NK-92 (cell line): ENCODE data around the gene TRAF3.

Experiments used
- DNase-seq: peaks from one replicate; lab custom pipeline; 2025; ENCODE audit not compliant: unreplicated experiment; lab: John Stamatoyannopoulos, UW

The TRAF3 gene

GRCh38 chr14:102777711-102778337 lies 575 bp downstream of the TRAF3 start:
- DNase-seq, result no peak

GRCh38 chr14:102778338-102779083 lies 1.3 kb downstream of the TRAF3 start:
- DNase-seq, result no peak

GRCh38 chr14:102779084-102779462 lies 1.8 kb downstream of the TRAF3 start:
- no peak for DNase-seq

GRCh38 chr14:102779574-102780315 lies 2.5 kb downstream of the TRAF3 start:
- DNase-seq, result no peak

- no peak for DNase-seq
Observed at GRCh38 chr14:102781063-102781462, 3.8 kb downstream of the TRAF3 start.

- no peak for DNase-seq
Observed at GRCh38 chr14:102782974-102783373, 5.7 kb downstream of the TRAF3 start.

GRCh38 chr14:102784892-102785594 lies 7.8 kb downstream of the TRAF3 start:
- no peak for DNase-seq

- DNase-seq, result no peak
Observed at GRCh38 chr14:102785595-102785963, 8.3 kb downstream of the TRAF3 start.

GRCh38 chr14:102786768-102787167 lies 9.5 kb downstream of the TRAF3 start:
- no peak for DNase-seq

GRCh38 chr14:102789349-102789748 lies 12.1 kb downstream of the TRAF3 start:
- DNase-seq, result no peak

- DNase-seq, result no peak
Observed at GRCh38 chr14:102793531-102794328, 16.5 kb downstream of the TRAF3 start.

- no peak for DNase-seq
Observed at GRCh38 chr14:102795060-102795925, 18.0 kb downstream of the TRAF3 start.

- no peak for DNase-seq
Observed at GRCh38 chr14:102796661-102797190, 19.5 kb downstream of the TRAF3 start.

GRCh38 chr14:102798926-102799325 lies 21.7 kb downstream of the TRAF3 start:
- no peak for DNase-seq

GRCh38 chr14:102799684-102800562 lies 22.7 kb downstream of the TRAF3 start:
- DNase-seq, result no peak

GRCh38 chr14:102802834-102803523 lies 25.7 kb downstream of the TRAF3 start:
- no peak for DNase-seq

GRCh38 chr14:102804858-102805257 lies 27.6 kb downstream of the TRAF3 start:
- DNase-seq, result no peak

- DNase-seq, result no peak
Observed at GRCh38 chr14:102805371-102805891, 28.2 kb downstream of the TRAF3 start.
